Liver (tissue), 3 donors: Measurements from ENCODE around the gene TUBB4B.

Experiments
- EGR1 ChIP-seq, 2 donors: IDR thresholded peaks; 2 replicates each; pipeline ENCODE4 v1.6.1; 2016 to 2018; ENCODE audit warnings: antibody characterized with exemption in 2 of 2, low read depth in 2 of 2
- GABPA ChIP-seq, 2 donors: IDR thresholded peaks in 1 of 2; conservative IDR thresholded peaks in 1 of 2; 2 replicates each; pipeline ENCODE4 v1.6.1; 2016; ENCODE audit warnings: antibody characterized with exemption in 2 of 2, mild to moderate bottlenecking in 1 of 2, moderate library complexity in 1 of 2
- HNF4G ChIP-seq: IDR thresholded peaks from 2 replicates; pipeline ENCODE4 v1.6.1; 2016; ENCODE audit warnings: antibody characterized with exemption
- JUND ChIP-seq, 2 donors: IDR thresholded peaks; 2 replicates each; pipeline ENCODE4 v1.6.1; 2016; ENCODE audit warnings: antibody characterized with exemption in 2 of 2
- RAD21 ChIP-seq, 2 donors: IDR thresholded peaks; 2 replicates each; pipeline ENCODE4 v1.6.1; 2016; ENCODE audit warnings: antibody characterized with exemption in 2 of 2, mild to moderate bottlenecking in 2 of 2
- SP1 ChIP-seq: IDR thresholded peaks from 2 replicates; pipeline ENCODE4 v1.6.1; 2018; ENCODE audit warnings: antibody characterized with exemption, mild to moderate bottlenecking
- TAF1 ChIP-seq: conservative IDR thresholded peaks from 2 replicates; pipeline ENCODE4 v1.6.1; 2016; ENCODE audit warnings: antibody characterized with exemption, mild to moderate bottlenecking
- YY1 ChIP-seq: IDR thresholded peaks from 2 replicates; pipeline ENCODE4 v1.6.1; 2016; ENCODE audit warnings: antibody characterized with exemption, mild to moderate bottlenecking
- TF ChIP-seq, protein P1 (sequence below): fragments of 150-350 bp; IDR thresholded peaks from 2 replicates; pipeline ENCODE4 v1.5.1; 2017; ENCODE audit warnings: improper control_type of control experiment, low read depth, low read length; ENCODE audit not compliant: missing input control
- TF ChIP-seq, protein P2 (sequence below): IDR thresholded peaks from 2 replicates; pipeline ENCODE4 v1.6.1; 2016; ENCODE audit warnings: antibody characterized with exemption, mild to moderate bottlenecking
- TF ChIP-seq, protein P3 (sequence below): IDR thresholded peaks from 2 replicates; pipeline ENCODE4 v1.6.1; 2016; ENCODE audit warnings: antibody characterized with exemption
- donor health status: healthy.
- donor health status: healthy.

DNA sequence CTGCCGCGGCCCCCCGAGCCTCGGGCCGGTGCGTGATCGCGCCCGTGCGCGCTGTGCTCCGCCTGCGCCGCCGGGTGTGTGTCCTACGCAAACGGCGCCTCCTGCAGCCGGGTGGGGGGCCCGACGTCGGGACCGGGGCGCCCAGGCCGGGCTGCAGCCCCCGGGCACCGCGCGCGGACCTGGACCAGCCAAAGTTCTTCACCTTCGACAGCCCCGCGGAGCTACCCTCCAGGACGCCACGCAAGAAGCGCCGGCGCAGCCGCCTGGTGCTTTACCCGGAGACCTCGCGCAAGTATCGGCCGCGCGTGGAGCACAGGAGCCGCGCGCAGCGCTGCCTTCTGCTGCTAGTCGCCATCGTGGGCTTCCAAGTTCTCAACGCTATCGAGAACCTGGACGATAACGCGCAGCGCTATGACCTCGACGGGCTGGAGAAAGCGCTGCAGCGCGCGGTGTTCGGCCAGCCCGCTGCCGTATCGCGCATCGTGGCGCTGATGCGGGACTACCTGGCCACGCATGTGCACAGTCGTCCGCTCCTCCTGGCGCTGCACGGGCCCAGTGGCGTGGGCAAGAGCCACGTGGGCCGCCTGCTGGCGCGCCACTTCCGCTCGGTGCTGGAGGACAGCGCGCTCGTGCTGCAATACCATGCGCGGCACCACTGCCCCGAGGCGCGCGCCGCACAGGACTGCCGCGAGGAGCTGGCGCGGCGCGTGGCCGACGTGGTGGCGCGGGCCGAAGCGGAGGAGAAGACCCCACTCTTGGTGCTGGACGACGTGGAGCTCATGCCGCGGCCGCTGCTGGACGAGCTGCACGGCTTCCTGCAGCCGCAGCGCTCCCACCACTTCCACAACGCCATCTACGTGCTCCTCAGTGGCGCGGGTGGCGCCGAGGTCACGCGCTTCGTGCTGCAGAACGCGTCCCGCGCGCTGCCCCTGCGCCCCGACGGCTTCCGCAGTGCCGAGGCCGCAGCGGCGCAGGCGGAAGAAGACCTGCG is 37.9 kb downstream of the TUBB4B start:
- TF ChIP-seq, protein P1, sequence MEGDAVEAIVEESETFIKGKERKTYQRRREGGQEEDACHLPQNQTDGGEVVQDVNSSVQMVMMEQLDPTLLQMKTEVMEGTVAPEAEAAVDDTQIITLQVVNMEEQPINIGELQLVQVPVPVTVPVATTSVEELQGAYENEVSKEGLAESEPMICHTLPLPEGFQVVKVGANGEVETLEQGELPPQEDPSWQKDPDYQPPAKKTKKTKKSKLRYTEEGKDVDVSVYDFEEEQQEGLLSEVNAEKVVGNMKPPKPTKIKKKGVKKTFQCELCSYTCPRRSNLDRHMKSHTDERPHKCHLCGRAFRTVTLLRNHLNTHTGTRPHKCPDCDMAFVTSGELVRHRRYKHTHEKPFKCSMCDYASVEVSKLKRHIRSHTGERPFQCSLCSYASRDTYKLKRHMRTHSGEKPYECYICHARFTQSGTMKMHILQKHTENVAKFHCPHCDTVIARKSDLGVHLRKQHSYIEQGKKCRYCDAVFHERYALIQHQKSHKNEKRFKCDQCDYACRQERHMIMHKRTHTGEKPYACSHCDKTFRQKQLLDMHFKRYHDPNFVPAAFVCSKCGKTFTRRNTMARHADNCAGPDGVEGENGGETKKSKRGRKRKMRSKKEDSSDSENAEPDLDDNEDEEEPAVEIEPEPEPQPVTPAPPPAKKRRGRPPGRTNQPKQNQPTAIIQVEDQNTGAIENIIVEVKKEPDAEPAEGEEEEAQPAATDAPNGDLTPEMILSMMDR: no peak
- TF ChIP-seq HNF4G (no peak), RAD21 (IDR thresholded peaks at IDR 0.05) (no peak), YY1 (no peak), JUND (IDR thresholded peaks at IDR 0.05) (no peak), EGR1 (IDR thresholded peaks at IDR 0.05; ENCODE audit: low read depth in 2 of 2) (no peak), TAF1 (no peak), SP1 (no peak), GABPA (IDR thresholded peaks at IDR 0.05 in 1 of 2, conservative IDR thresholded peaks at IDR 0.05 in 1 of 2) (no peak)
- TF ChIP-seq, protein P2, sequence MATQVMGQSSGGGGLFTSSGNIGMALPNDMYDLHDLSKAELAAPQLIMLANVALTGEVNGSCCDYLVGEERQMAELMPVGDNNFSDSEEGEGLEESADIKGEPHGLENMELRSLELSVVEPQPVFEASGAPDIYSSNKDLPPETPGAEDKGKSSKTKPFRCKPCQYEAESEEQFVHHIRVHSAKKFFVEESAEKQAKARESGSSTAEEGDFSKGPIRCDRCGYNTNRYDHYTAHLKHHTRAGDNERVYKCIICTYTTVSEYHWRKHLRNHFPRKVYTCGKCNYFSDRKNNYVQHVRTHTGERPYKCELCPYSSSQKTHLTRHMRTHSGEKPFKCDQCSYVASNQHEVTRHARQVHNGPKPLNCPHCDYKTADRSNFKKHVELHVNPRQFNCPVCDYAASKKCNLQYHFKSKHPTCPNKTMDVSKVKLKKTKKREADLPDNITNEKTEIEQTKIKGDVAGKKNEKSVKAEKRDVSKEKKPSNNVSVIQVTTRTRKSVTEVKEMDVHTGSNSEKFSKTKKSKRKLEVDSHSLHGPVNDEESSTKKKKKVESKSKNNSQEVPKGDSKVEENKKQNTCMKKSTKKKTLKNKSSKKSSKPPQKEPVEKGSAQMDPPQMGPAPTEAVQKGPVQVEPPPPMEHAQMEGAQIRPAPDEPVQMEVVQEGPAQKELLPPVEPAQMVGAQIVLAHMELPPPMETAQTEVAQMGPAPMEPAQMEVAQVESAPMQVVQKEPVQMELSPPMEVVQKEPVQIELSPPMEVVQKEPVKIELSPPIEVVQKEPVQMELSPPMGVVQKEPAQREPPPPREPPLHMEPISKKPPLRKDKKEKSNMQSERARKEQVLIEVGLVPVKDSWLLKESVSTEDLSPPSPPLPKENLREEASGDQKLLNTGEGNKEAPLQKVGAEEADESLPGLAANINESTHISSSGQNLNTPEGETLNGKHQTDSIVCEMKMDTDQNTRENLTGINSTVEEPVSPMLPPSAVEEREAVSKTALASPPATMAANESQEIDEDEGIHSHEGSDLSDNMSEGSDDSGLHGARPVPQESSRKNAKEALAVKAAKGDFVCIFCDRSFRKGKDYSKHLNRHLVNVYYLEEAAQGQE: no peak
- TF ChIP-seq, protein P3, sequence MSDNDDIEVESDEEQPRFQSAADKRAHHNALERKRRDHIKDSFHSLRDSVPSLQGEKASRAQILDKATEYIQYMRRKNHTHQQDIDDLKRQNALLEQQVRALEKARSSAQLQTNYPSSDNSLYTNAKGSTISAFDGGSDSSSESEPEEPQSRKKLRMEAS: no peak
